Effector CD4-positive, alpha-beta T cell (primary cell): ENCODE results near the gene C1orf116. TPM values are rescaled to one million over a fixed set of nuclear protein-coding genes. Genes with fewer than 3 reads are reported as not detected.

ENCODE experiments used
- DNase-seq: peaks from one replicate; pipeline ENCODE4 v3.0.0-alpha.2; 2020
- total RNA-seq: gene quantifications from one replicate; lab custom pipeline; 2026; lab: John Stamatoyannopoulos, UW

The C1orf116 gene
- total RNA-seq: not detected

DNA sequence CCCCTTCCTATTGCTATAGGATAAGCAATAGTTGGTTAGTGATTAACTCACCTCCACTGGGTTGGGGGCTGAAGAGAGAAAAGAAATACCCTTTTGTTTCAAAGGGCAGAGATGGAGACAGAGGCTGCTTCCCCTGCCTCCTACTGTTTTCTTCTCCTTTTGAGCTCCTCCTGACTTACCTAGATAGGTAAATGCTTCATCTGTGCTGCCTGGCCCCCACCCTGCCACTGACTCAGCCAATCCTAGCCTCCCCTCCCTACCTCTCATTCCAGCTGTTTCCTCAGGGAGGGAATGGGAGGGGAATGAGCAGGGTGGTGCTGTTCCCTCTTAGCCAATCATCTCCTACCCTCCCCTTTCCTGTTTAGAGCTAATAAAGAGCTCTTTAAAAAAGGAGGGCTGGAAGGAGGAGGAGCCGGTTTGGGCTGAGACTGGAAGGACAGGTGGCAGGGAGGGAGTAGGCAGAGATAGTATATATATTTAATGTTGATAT, at the start of gene C1orf116:
TSS of gene C1orf116 (minus strand) at position 229 of the 490 bp plus-strand sequence. CDS start 5,158 bp downstream, outside the sequence.
- DNase-seq: no peak

DNA sequence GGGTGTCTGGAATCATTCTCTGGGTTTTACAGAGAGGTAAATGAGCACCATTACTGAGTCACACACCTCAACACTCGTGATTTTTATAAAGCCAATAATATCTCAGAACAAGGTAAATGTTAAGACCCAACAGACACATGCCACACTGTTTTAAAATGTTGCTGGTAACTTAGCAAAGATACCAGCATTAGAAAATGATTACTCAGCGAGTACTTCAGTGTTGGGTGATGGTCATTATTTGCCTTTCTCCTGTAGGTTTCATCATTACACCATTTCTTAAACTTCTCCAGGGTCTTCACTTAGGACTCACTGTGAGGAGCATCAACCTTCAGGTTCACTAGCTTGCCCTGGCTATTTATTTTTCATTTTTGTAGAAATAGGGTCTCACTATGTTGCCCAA, 49.2 kb upstream of the C1orf116 start:
- no peak for DNase-seq

DNA sequence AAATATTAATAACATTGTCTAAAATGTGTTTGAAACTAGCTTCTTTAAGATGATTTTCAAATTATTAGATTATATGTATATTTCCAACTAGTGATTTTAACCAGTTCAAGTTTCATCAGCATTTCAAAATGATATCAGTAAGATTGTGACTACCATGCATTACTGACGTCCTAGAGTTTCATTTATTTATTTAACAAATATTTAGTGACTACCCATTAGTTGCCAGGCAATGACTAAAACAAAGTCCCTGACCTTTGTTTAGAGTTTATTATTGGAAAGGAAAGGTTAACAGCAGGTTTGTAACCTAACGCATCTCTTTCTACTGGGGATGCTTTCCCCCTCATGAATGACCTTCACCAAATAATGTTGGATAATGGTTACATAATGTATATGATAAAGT, 48.5 kb upstream of the C1orf116 start:
- DNase-seq: no peak

DNA sequence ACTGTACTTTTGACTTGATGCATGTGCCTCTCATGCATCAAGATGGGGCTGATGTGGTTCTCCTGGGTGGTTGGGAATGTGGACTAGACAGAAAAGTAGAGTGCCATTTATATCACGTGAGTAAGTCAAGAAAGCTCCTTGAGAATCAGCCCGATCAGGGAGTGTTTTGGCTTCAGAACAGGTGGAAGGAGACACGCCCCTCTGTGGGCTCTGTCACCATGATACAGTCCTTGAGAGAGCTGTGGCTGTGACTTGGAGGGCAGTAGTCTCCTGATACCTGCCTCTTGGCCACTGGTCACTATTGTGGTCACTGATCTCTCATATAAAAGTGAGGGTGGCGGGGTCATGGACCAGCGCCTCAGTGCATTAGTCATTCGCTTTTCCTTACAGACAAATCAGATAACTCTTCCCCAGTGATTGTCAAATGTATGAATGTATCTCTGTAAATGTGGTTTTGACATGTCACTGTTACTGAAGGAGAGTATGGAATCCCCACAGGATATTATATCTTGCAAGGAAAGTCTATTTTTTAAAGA, 47.2 kb upstream of the C1orf116 start:
- DNase-seq: no peak

DNA sequence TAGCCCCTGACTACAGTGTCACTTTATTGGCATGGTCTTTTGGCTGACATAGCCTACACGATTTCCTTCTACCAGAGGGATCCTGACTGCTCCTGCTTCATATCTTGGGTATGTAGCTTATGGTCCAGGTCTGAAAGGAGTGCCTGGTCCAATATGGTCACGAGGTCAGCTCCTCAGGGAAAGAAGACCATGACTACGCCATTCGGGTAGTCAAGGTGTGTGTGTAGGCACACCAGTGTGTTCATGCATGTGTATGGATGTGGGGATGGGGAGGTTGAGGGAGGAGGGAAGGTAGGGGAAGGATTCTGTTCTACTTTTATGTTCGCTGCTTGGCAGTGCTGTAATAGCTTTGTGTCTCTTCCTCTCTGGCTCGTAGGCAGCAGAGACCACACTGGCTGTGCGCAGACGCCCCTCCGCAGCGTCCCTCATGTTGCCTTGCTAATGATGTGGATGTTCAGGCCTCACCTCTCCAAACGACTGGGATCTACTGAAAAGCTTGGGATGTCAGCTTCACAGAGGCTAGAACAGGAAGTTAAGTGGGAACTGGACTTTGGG, 46.1 kb upstream of the C1orf116 start:
- DNase-seq: no peak

DNA sequence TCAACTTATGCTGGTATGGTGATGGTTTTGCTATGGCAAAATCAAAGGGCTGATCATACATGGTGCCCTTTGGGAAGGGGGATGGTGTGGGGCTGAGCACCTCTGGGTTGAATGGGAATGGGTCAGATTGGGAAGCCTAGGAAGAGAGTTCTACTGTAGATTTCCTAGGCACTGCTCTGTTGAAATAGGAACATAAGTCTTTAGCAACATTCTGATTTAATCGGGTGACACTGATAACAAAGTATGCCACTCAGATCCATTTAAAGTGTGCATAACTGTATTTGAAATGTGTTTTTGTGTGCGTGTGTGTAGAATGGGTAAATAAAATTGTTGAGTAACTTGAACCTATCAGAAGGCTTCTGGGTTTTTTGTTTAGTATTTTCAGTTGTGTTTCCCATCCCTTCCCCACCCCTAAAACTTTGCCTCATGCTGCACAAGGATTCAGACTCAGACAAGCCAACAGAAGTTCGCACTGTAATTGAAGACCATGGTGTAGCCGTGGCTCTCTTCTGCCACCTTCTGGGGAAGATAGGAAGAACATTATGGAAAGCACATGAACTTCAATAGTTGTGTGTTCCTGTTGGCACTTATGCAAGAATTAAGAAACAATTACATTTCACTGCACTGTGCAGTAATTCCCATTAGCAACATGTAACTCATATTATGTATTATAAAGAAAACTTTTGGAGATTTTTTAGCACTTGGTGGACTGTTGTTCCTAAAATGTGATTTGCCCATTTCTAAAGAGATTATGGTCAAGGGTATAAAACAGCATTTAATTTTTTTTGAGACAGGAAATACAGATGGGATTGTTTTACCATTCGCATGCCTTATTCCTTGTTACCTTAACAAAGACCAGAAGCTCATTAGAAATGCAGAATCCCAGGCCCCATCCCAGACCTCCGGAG, 45.2 kb upstream of the C1orf116 start:
- peak; percentile 49 for DNase-seq

DNA sequence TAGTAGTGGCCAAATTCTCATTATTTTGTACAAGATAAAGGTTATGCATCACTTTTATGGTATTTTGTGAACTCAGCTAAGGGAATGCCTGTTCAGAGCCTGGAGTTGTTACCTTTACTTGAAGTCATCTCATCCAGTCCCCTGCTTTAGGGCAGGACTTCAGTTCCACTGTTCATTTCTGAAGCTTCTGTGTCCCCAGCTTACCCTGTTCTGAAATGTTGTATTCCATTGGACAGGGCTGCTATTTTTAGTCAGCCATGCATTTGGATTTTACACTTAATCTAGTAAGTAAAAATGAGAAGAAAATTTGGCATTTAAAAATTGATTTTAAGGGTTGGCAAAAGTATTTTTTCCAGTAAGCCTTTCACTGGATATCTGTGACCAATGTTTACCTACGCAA, 44.5 kb upstream of the C1orf116 start:
- no peak for DNase-seq

DNA sequence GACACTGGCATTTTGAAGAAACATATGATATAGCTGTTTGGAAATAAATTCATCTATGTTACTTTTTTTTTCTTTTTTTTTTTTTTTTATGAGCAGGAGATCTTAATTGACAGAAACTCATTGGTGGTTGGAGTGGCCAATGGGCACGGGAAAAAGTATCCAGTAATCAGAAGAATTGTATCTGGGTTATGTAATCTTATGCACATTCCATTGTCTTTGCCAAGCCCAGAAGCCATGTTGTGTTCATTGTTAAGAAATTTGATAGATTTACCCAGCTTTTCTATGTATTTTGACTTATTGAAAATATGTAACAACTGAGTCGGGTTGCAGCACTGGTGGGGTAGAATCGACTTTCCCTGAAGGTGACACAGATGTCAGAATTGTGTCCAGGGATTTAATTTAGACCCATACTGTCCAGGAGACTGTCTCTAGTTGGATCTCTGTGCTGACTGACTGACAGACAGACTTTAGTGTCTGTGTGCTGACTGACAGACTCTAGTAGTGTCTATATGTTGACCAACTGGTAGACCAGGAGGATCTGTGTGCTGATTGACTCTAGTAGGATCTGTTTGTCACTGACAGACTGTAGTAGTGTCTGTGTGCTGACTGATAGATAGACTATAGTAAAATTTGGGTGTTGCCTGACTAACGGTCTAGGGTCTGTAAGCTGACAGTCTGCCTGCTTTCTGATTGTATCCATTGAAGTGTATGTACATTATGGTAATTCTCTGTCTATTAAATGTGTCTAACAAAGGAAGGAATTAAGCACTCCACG, 43.8 kb upstream of the C1orf116 start:
- DNase-seq: no peak

DNA sequence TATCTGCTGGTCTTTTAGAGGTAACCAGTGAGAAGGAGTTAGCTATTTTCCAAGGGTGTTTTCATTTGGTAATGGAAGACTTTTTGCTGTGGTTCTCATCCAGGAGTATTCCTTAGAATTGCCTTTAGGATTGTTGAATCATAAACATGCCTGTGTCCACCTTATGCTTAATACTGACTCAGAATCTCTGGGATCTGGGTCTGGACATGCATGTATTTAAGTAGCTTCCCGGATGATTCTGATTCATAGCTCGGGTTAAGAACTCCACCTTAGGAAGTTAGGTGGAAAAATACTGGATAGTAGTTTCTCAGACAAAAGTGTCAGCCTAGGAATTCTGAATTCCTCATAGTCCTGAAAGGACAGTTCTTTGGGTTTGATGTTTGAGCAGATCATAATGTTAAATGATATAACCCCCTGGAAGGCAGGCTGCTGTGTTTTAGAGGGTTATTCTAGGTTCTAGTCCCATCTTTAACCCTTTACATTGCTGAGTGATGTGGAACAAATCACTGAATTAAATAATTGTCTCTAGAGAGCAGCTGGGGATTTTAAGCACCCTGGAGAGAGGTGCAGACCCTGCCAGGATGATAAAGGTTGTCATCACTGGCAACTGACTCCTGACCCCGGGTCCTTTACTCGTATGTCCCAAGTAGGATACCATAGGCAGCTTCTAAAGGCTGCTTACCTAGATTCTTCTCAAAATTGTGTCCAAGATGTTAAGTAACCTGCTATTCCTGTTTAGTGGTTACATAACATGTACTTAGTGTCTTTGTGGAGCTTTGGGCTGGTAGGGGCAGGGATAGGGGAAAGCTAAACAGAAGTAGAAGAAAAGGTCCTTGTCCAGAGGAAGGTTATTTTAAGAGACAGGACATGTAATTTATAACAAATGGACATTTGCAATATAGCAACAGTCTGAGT, 41.6 kb upstream of the C1orf116 start:
- DNase-seq: no peak

DNA sequence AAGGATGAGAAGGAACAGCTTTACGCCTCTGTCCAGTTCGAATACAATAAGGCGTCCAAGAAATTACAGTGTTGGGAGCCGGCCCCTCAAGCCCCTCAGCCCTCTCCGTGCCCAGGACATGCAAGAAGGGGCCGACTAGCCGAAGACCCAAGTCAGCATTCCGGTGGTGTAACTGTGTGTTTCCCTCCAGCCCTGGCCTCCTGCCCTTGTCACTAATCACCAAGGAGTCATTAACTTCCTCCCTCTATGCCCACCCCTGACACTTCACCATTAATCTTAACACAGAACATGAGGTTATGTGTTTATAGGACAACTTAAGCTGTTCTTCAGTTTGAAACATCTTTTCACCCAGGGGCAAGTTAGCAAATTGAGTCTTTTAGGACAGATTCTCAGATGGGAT, 39.7 kb upstream of the C1orf116 start:
- no peak for DNase-seq

DNA sequence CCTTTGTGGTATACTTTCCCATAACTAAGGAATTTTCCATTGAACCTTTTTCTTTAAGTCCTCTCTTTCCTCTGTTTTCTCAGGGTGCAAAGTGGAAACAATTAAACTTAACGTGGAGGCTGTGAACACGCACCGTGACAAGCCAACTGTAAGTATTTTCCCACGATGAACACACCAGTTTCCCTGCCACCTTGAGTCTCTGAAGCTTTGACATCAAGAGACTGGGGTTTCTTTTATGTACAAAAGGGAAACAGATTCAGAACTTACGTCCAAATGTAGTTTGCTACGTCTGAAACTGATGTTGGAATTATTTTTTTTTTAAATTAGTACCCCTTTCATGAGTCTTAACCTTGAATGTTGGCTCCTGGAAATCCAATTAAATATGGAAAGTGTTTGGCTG, 38.9 kb upstream of the C1orf116 start:
- no peak for DNase-seq

DNA sequence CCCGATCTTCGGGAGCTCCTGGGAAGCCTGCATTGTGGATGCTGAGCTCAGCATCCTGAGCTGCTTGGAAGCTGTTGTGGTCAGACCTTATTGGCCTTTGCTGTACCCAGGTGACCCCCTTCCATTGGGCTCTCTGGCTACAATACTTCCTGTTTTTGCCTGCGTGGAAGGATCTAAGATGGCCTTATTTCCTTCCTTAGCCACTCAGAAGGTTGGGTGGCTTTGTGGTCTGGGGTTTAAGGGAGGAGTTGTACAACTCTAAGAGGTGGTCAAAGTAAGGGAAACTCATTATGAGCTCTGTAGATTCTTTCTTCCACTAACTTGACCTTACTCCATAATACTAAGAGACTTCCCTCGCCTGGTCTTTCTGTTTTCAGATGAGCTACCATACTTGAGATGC, 38.3 kb upstream of the C1orf116 start:
- no peak for DNase-seq

DNA sequence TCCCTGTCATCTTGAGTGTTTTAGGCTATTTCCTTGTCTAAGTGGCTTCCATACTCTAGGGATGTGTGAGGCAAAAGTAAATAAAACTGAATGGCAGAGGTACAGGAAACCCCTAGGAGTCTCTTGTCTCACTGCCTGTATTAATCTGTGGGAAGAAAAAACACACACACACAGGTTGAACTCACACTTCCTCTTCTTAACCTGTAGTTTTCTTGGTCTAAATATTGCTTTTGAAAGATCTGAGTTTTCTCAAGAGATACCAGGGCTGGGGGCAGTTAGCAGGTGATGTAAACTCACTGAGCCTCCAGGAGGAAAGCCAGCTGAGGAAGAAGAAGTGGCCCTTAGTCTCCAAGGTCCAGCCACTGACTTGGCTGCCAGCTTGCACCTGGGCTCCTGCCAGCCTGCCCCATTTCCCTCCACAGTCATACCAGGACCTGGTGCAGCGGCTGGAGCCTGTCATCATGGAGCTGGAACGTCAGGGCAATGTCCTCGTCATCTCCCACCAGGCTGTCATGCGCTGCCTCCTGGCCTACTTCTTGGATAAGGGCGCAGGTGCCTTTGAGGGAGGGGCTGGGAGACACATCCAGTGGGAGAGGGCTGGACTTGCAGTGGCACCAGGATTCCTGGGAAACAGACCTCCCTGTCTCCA, 37.4 kb upstream of the C1orf116 start:
- no peak for DNase-seq

DNA sequence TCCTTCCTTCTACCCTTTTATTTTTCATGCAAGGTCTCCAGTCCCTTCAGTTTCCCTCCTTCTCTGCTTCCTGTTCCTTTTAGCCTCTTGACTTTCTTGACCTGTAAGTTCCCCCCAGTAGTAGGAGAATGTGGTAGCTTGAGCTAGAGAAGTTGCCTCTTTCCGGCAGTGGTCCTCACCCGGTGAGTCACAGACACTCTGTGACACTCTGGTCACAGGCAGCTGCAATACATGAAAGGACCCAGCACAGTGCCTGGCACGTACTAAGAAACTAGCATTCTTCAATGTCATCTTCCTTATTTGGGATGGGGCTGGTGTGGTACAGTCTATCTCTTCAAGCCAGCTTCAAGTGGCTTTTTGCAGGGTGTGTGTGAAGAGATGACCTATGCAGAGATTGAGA, 36.5 kb upstream of the C1orf116 start:
- DNase-seq: no peak

DNA sequence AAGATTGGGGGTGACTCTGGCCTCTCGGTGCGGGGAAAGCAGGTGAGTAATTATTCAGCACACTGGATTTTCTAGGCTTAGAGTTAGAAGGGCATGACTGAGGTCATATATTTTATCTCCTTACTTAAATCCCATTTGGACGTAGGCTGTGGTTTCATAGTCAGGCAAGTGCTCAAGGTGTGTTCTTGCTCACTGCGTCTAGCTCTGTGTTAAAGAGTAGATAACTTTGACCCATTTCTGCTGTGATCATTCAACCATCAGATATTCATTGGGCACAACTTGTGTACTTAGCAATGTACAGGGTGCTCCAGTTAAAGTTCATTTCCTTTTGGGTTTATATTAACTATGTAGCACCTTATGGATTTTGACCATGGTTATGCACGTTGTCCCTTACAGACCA, 35.1 kb upstream of the C1orf116 start:
- no peak for DNase-seq

DNA sequence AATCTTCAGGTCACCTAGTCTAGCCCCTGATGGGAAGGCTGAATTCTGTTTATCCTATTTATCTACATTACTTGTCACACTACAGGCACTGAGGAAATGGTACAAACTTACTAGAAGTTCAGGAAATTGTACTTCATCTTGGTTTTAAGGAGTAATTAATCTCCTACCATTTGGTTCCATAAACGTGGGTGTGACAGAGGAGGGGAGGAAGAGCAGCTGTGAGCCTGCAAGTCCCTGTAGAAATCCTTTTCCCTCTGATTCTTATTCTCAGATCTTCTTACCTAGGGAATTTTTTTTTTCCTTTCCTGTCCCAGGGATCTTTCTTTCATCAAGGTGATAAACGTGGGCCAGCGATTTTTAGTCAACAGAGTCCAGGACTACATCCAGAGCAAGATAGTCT, 34.6 kb upstream of the C1orf116 start:
- no peak for DNase-seq

DNA sequence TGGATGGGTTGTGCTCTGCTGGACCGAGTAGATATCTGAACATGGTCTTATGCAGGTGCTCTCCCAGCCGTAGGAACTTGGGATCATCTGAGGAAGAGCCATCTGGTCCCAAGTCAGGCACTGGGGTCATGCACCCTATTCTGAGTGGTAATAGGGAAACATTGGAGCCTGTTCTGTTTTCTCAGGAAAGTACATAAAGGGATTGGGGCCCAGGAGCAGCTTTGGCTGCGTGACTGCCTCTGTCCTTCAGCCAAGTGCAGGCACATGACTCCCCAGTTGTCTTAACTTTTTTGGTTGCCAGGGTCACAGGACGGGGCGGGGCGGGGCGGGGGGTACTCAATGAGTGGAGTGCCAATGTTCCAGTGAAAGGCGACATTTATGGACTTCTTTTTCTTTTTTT, 32.0 kb upstream of the C1orf116 start:
- no peak for DNase-seq

DNA sequence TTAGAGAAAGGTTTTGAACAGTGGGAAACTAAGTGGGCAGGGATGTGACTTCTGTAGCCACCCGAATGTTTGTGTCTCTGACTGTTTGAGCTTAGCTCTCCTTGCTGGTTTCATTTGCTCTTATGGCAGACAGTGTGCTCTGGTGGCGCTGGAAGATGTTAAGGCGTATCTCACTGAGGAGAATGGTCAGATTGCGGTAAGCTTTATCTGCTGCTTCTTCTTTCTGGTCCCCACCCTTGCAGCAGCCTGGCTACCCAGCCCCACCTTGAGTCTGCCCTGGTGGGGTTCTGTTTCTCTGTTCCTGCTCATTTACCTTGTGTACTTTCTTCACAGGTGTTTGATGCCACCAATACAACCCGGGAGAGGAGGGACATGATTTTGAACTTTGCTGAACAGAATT, 30.5 kb upstream of the C1orf116 start:
- no peak for DNase-seq

DNA sequence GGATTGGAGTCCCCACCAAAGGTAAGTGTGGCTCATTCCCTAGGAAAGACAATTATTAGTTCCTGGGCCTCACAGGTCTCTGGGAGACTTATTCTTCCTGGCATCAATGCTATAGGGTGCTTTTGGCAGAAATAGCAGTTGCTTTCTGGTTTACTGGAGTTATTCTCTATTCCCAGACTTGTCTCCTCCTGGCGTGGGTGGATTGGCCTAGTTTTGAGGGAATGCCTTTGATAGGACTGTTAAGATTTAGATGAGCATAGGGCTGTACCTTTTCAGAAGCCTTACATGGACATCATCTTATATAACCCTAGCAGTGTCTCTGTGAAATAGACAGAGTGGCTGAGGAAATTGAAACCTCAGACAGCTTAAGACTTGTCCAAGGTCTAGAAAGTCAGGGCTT, 29.5 kb upstream of the C1orf116 start:
- DNase-seq: no peak

DNA sequence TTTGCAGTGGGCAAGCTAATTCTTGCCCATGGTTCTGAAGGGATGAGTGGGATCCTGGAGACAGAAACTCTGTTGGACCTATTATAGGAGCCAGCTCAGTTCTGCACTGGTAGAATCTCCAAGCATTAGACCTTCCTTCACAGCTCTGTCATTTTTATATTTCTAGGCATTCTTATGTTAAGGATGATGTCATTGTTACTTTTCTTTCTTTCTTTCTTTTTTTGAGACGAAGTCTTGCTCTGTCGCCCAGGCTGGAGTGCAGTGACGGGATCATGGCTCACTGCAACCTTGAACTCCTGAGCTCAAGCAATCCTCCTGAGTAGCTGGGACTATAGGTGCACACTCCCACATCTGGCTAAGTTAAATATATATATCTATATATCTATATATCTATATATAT, 28.0 kb upstream of the C1orf116 start:
- no peak for DNase-seq

DNA sequence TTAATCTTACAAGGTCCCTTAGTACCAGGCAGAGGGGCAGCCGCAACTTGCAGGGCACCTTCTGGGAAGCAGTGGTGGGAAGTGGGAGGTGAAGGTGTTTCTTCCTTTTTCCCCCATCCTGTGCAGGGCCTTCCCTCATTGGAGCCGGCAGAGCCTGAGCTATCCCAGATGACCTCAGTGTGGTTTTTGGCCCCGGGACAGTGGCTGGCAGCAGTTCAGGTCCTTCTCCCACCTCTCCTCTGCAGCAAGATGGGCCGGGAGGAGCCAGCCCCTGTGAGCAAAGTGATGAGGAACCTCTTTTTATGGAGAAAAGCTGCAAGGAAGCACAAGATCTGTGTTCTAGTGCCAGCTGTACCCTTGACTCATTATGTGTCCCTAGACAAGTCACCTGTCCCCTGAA, 27.3 kb upstream of the C1orf116 start:
- no peak for DNase-seq
